AG04450 (cell line): ENCODE results near the gene DYNLT2. TPM values are rescaled to one million over a fixed set of nuclear protein-coding genes. Genes with fewer than 3 reads are reported as not detected.
A peak's percentile ranks its signal among the peaks of the same experiment; 100 is the strongest.

Source experiments
- CTCF ChIA-PET: fragments of 300-600, 350-600 bp; formaldehyde crosslinking; extraction: SDS; loops from one replicate; lab custom pipeline; 2022; ENCODE audit warnings: antibody characterized with exemption, inconsistent platforms; lab: Charles Lee
- POLR2A ChIA-PET: fragments of 350-600 bp; formaldehyde crosslinking; extraction: SDS; loops from one replicate; lab custom pipeline; 2021; ENCODE audit warnings: antibody characterized with exemption, inconsistent platforms; lab: Yijun Ruan, JAX
- DNase-seq: peaks from one replicate; pipeline ENCODE4 v3.0.0-alpha.2; 2011; ENCODE audit warnings: low read depth, low spot score
- H3K27ac ChIP-seq: one replicate; pipeline ENCODE4 v1.5.1; 2012; ENCODE audit warnings: low read depth, low read length, control low read depth
- H3K27me3 ChIP-seq: one replicate; pipeline ENCODE4 v1.6.0; 2012; ENCODE audit warnings: low read length; ENCODE audit not compliant: control insufficient read depth, insufficient read depth
- H3K4me3 ChIP-seq: 2 replicates; pipeline ENCODE4 v1.5.1; 2011; ENCODE audit warnings: mild to moderate bottlenecking, low read depth, low read length, control low read depth
- H3K9me3 ChIP-seq: 2 replicates; pipeline ENCODE4 v1.5.1; 2012; ENCODE audit warnings: low read length; ENCODE audit not compliant: control insufficient read depth, insufficient read depth
- CTCF ChIP-seq: IDR thresholded peaks from 2 replicates; pipeline ENCODE4 v1.5.1; 2011; ENCODE audit warnings: low read depth, low read length, control low read depth, inconsistent platforms
- polyA plus RNA-seq: library from polyadenylated mRNA; depleted of rRNA; stranded (reverse); fragments of >200 nt; gene quantifications from 2 replicates; pipeline ENCODE4 v1.2.3, GENCODE V29; 2011

The DYNLT2 gene
- polyA plus RNA-seq, 1 experiment: 0.64 TPM

GRCh38 chr6:169780571-169781091 is 29.3 kb upstream of the DYNLT2 start:
- H3K9me3 ChIP-seq: peaks cover 6% of the 10 kb centered on the region
- TF ChIP-seq CTCF: no peak
- H3K27ac ChIP-seq: no peak overlapping the region
- H3K4me3 ChIP-seq: no peak overlapping the region
- no peaks in the 10 kb centered on the region for H3K27me3 ChIP-seq
- POLR2A ChIA-PET: no interaction called here
- CTCF ChIA-PET: interaction anchor here (0.7 to 1.0 kb wide), 2 partner anchors 9 to 51 kb away, joined by 3 to 5 read pairs; no protein-coding TSS in a partner anchor
- DNase-seq: peak; percentile 58

GRCh38 chr6:169779896-169780295 is 28.5 kb upstream of the DYNLT2 start:
- Histone ChIP-seq H3K4me3 (no peak overlapping the region), H3K9me3 (peaks cover 6% of the 10 kb centered on the region), H3K27ac (peak overlapping the region; percentile 21), H3K27me3 (no peaks in the 10 kb centered on the region)
- ChIA-PET CTCF (interaction anchor here (0.6 to 1.5 kb wide), 3 partner anchors 10 to 693 kb away, joined by 3 to 8 read pairs (median 5); no protein-coding TSS in a partner anchor), POLR2A (no interaction called here)
- DNase-seq: no peak
- TF ChIP-seq CTCF: no peak

- Histone ChIP-seq H3K27me3 (no peaks in the 10 kb centered on the region), H3K27ac (no peak overlapping the region), H3K4me3 (no peak overlapping the region), H3K9me3 (peaks cover 6% of the 10 kb centered on the region)
- ChIA-PET POLR2A (no interaction called here), CTCF (interaction anchor here (1.5 kb wide), 1 partner anchor 10 kb away, joined by 8 read pairs; no protein-coding TSS in a partner anchor)
- no peak for DNase-seq
- no peak for TF ChIP-seq CTCF
Observed at GRCh38 chr6:169779092-169779815, 27.9 kb upstream of the DYNLT2 start.

- ChIA-PET POLR2A (no interaction called here), CTCF (no interaction called here)
Observed at GRCh38 chr6:169778646-169779045, 27.3 kb upstream of the DYNLT2 start.

More at GRCh38 chr6:169778646-169779045, 27.3 kb upstream of the DYNLT2 start:
- H3K4me3 ChIP-seq: no peak overlapping the region
- no peaks in the 10 kb centered on the region for H3K27me3 ChIP-seq
- no peak for DNase-seq
- no peak for TF ChIP-seq CTCF
- peaks cover 6% of the 10 kb centered on the region for H3K9me3 ChIP-seq
- H3K27ac ChIP-seq: no peak overlapping the region
